Activated naive CD4-positive, alpha-beta T cell treated with anti-CD3 and anti-CD28 coated beads, Interleukin-2, amount 50 U/mL, for 72 hours (primary cell): ENCODE measurements around the gene ADAM12. TPM values are rescaled to one million over a fixed set of nuclear protein-coding genes. Genes with fewer than 3 reads are reported as not detected.

Experiments
- ATAC-seq, 2 donors: fragments of 150-1000 bp; cut with Tn5 transposase; 2 replicates each; pipeline ENCODE4 v1.10.0; 2021; ENCODE audit warnings: mild to moderate bottlenecking in 2 of 2, moderate library complexity in 2 of 2
- DNase-seq, 2 donors: peaks; one replicate each; pipeline ENCODE4 v3.0.0; 2021 to 2022; ENCODE audit warnings: low spot score in 2 of 2
- H3K27ac Mint-ChIP-seq, 2 donors: one replicate each; pipeline ENCODE4 v1.8.0; 2022; ENCODE audit warnings: mild to moderate bottlenecking in 2 of 2, mixed read lengths in 2 of 2
- H3K36me3 Mint-ChIP-seq, 2 donors: one replicate each; pipeline ENCODE4 v1.8.0; 2022; ENCODE audit warnings: mixed read lengths in 2 of 2
- H3K9me3 Mint-ChIP-seq, 2 donors: one replicate each; pipeline ENCODE4 v1.8.0; 2022; ENCODE audit warnings: mixed read lengths in 2 of 2
- total RNA-seq, 2 donors: library from RNA; stranded (reverse); gene quantifications; one replicate each; pipeline ENCODE4 v1.2.3, GENCODE V29; 2022

Gene ADAM12
- total RNA-seq, 2 donors from 2014 or later, result 0.32 to 1.2 TPM

DNA sequence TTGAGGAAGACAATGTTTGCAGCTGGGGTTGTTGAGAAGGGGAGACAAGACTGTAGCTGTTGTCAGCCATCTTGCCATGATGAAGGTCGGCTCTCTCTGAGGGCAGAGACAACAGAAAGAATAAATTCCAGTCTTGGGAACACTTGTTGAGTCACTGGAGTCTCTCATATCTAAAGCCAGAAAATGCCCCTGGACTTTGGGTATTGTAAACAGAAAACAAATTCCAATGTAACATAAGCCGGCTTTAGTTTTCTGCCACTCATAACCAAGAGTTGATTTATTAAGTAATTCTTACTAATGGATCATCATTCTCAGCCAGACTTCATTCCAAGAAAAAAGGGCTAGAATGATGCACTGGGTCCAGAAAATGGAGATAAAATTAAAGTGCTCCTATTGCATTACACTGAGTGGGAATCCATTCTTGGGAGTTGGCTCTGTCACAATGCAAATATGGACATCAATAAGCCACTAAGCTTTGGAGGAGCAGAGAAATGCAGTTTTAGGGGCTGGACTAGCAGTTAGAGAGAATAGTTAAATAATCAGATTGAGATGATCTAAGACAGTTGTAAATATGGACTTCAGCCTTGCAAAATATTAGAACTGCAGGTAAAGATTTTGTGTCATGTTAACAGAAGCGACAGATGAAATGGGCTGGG is 78.9 kb downstream of the ADAM12 start:
- ATAC-seq, result no peak
- H3K27ac Mint-ChIP-seq, result no peak overlapping the region
- peaks cover 5 to 7% of the 10 kb centered on the region in 2 donors for H3K9me3 Mint-ChIP-seq
- DNase-seq, result no peak
- no peaks in the 10 kb centered on the region for H3K36me3 Mint-ChIP-seq

DNA sequence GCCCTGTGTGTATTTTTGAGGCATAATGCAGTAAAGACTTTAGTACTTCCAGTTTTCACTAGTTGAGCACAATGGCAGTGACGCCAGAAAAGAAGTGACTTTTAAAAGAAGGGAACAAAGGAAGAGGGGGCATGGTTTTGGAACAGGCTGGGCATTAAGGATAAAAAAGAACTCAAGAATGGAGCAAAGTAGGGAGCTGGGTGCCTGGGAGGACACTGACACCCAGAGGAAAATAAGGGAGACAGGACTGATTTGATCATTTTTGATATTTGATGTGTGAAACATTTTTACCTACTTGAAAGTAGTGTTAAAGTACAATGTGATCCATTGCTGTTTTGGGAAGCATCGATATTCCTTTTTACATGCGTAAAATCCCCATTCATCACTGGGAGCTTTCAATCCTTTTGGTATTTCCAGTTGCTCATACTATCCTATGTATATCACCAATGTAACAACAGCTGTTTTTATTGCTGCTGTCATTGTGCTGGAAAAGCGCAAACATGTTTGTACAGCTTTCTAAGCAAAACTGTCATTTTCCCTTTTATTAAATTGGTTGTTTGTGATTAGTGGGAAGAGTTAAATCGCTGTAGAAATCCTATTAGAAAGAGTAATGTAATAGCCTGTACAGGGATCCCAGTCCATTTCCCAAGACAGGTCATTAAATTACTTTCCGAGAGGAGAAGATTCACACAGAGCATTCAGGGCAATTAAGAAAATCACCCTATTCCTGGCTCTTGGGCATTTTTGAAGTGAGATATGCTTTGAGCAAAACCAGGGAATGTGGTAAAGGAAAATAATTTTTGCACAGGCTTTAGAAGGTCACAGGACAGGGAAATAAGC is 85.2 kb downstream of the ADAM12 start:
- DNase-seq (no peak), ATAC-seq (no peak)
- no peaks in the 10 kb centered on the region for H3K36me3 Mint-ChIP-seq
- no peak overlapping the region for H3K27ac Mint-ChIP-seq
- H3K9me3 Mint-ChIP-seq, result peaks cover 6 to 8% of the 10 kb centered on the region in 2 donors

DNA sequence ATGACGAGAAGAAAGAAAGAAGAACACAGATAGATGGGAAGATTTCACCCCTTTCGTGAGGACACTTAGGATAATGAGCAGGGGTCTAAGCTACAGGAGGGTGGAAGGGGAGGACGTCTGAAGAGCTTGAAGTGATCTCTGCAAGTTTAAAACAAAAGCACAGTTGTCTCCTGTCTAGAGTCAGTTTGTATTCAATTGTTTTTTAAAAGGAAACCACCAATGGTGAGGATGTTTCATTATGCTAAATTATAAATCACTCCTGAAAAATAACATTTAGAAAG is 85.9 kb downstream of the ADAM12 start:
- no peak for DNase-seq

DNA sequence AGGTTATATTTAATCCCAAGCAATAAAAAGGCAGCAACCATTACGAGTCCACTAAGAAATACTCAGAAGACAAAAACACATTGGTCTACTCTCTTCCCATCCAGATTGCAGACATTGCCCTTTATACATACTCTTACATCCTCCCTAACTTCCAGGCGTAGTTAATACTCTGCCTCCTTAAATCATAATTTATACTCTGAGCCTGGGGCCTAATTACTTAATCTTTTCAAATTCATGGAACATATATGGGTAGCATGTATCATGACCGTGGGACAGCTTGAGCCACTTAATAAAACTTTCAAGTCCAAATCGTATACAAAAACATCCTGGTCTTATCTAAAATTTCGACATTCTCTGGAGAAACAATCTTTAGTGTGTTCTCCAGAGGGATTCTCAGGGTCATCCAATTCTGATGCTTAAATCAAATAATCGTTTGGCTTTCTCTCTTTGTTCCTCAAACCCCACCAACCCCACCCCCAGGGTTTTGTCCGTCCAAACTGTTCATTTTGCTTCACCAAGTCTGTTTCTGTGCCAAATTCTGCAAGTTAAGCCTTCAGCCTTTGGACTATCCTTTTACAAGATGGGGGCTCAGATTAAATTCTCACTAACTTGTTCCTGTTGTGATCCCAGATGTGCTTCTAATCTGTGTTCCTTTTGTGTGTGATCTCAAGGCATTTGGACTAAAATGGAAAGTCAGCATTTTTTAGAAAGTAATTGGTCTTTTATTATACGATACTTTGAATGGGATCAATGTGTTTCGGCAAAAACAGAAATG is 86.4 kb downstream of the ADAM12 start:
- ATAC-seq, result no peak
- no peak overlapping the region for H3K27ac Mint-ChIP-seq
- no peak for DNase-seq
- H3K36me3 Mint-ChIP-seq, result no peaks in the 10 kb centered on the region
- peaks cover 6 to 10% of the 10 kb centered on the region in 2 donors for H3K9me3 Mint-ChIP-seq

More for the DNA sequence above, 85.9 kb downstream of the ADAM12 start:
- H3K27ac Mint-ChIP-seq, result no peak overlapping the region
- H3K9me3 Mint-ChIP-seq, result peaks cover 6 to 10% of the 10 kb centered on the region in 2 donors
- no peaks in the 10 kb centered on the region for H3K36me3 Mint-ChIP-seq
- no peak for ATAC-seq

DNA sequence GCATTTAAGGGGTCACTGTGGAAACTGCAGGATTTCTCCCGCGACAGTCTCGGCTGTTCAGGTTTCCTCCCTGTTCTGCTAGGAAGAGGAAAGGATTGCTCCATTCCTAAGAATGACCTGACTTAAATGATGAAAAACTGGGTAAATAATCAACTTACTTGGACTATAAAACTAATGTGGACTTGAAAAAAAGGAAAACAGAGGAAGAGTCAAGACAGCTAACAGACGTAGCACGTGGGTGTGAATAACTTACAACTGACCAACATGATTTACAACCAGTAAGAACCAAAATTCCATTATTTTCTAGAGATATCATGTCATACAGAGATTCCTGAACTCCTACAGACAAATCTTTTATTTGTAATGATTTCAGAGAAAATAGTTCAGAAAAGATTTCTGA is 93.8 kb downstream of the ADAM12 start:
- Mint-ChIP-seq H3K27ac (no peak overlapping the region), H3K36me3 (no peaks in the 10 kb centered on the region), H3K9me3 (peaks cover 0 to 16% of the 10 kb centered on the region in 2 donors)
- ATAC-seq (no peak), DNase-seq (no peak)

DNA sequence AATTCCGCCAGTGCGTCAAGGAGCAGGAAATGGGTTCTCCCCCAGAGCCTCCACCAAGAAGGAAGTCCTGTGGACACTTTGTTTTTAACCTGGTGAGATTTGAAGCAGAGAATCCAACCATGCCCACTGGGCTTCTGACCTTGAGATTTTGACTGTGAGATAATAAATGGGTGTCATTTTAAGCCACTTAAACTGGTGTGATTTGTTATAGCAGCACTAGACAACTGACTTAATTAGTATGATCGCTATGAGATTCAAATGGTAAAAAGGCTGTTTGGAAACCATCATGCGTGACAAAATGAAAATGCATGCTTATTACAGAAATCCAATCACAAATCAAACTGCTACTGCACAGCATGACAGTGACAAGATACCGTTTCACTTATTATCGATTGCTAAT is 98.0 kb downstream of the ADAM12 start:
- no peak overlapping the region for H3K27ac Mint-ChIP-seq
- no peak for DNase-seq
- no peaks in the 10 kb centered on the region for H3K36me3 Mint-ChIP-seq
- ATAC-seq, result no peak
- H3K9me3 Mint-ChIP-seq, result peaks cover 0 to 11% of the 10 kb centered on the region in 2 donors

DNA sequence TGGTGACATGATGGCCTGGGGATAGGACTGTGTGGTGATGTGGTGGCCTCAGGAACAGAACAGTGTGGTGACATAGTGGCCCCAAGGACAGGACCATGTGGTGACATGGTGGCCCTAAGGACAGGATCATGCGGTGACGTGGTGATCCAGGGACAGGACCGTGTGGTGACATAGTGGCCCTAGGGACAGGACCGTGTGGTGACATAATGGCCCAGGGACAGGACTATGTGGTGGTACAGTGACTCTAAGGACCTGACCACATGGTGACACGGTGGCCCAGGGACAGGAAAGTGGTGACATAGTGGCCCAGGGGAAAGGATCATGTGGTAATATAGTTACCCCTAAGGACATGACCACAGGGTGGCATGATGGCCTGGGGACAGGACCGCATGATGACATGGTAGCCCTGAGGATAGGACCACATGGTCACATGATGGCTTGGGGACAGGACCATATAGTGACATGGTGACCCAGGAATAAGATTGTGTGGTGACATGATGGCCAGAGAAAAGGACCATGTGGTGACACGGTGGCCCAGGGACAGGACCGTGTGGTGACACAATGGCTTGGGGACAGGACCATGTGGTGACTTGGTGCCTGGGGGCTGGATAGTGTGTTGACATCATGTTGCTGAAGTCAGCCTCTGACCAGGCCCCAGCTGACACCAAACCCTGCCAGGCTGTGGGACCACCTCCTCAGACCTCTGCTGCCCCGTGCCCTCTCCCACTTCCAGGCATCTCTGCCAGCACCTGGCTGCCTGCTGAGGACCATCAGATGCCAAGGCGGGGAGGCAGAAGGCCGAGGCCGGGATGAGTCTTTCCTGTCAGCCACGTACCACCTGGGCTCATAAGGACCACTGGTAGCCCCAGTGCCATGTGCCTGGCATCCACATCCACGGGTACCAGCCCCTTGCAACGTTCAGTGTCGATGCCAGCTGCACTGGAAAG is 99.5 kb downstream of the ADAM12 start:
- peaks cover 0 to 10% of the 10 kb centered on the region in 2 donors for H3K9me3 Mint-ChIP-seq
- H3K27ac Mint-ChIP-seq, result no peak overlapping the region
- no peaks in the 10 kb centered on the region for H3K36me3 Mint-ChIP-seq
- peak in 1 of 2 donors; percentile 79 for ATAC-seq
- DNase-seq, result no peak

DNA sequence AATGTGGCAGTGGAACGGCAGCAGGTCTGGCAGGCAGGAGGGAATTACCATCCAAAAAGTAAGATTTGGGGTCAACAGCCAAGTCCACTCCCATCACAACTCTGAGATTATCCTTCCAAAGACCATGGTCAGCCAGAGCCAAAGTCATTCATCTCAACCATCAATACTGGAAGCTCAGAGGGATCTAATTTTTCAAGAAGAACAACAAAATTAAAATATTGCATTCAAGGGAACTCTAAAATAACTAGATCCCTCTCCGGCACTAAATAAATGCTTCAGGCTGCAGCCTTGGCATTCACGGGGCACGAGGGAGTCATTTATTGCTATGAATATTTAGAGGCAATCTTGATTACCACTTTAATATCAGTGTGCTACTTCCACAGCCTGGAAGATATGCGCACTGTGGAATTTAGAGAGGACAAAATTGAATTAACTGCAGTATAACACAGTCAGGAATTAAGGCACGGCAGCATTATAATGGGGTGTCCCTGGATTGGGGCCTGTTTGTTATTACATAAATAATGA is 102.0 kb downstream of the ADAM12 start:
- ATAC-seq, result no peak
- no peaks in the 10 kb centered on the region for H3K9me3 Mint-ChIP-seq
- H3K36me3 Mint-ChIP-seq, result no peaks in the 10 kb centered on the region

DNA sequence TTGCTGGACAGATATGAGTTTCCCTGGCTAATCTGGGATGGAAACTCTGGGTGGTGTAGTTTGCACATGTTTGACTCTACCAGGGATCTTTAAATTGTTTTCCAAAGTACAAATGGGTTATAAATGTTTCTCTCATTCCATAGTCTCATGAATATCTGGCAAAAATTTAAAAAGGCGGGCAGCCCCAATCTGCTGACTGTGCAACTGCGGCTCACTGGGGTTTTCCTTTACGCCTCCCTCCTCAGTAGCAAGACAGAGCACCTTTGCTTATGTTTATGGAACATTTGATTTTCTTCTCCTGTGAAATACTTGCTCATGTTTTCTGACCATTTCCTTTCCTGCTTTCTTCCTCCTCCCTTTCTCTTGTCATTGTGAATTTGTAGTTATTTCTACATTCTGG is 105.0 kb downstream of the ADAM12 start:
- ATAC-seq, result no peak
- Mint-ChIP-seq H3K36me3 (no peaks in the 10 kb centered on the region), H3K9me3 (no peaks in the 10 kb centered on the region)

More for the DNA sequence above, 102.0 kb downstream of the ADAM12 start:
- H3K27ac Mint-ChIP-seq, result no peak overlapping the region
- no peak for DNase-seq

DNA sequence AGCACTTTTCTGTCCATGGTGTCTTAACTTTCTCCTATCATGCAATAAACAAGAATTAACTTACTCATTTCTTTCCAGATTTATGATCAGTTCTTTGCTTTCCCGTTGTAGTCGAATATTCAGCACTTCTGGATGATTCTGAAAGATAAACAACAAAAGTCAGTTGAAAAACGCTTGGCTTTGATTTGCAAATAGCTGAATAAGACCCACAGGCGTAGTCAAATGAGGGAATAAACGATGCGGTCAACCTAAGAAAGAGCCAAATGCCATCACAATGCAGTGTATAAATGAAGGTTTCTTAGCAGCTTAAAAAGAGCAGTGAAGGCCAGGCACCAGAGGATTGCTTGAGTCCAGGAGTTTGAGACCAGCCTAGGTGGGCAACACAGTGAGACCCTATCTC is 109.4 kb downstream of the ADAM12 start:
- no peak overlapping the region for H3K27ac Mint-ChIP-seq
- H3K36me3 Mint-ChIP-seq, result no peaks in the 10 kb centered on the region
- no peaks in the 10 kb centered on the region for H3K9me3 Mint-ChIP-seq
- DNase-seq, result no peak
- ATAC-seq, result no peak

More for the DNA sequence above, 105.0 kb downstream of the ADAM12 start:
- no peak for DNase-seq
- H3K27ac Mint-ChIP-seq, result no peak overlapping the region

DNA sequence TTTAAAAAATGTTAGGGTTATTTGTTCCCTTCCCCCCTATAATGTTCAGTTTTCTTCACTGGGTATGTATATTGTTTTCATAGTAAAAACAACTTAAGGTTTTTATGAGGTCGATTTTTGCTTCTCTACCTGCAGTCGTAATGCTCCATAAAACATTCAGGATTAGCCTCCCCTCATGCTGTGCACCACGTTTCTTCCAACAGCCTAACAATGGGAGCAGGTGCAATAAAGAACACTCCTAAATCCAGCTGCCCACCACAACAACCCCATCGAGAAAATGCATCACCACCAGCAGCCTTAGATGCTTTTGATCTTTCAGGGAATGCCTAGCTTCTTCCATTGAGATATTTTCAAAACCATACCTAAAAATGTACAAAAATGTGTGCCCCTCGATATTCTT is 111.1 kb downstream of the ADAM12 start:
- DNase-seq (no peak), ATAC-seq (no peak)
- Mint-ChIP-seq H3K36me3 (no peaks in the 10 kb centered on the region), H3K27ac (no peak overlapping the region), H3K9me3 (peaks cover 0 to 4% of the 10 kb centered on the region in 2 donors)

DNA sequence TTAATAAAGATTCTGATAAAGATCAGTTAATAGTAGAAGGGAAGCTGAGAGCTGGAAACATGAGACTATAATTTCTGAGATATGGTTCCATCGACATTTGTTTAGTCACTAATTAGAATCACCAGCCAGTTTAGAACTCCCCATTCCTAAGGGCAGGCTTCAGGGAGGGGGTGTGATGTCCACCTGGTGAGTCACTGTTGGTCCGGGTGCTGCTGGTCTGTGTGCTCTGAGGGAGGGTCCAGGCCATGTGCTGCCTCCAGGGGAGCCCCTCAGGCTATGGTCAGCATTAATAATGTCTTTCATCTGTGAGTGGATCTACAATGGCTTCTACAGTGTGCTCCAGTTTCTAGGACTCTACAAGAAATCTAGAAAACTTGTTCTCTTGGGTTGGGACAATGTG is 115.8 kb downstream of the ADAM12 start:
- H3K27ac Mint-ChIP-seq, result no peak overlapping the region
- DNase-seq (no peak), ATAC-seq (no peak)
- no peaks in the 10 kb centered on the region for H3K36me3 Mint-ChIP-seq
- H3K9me3 Mint-ChIP-seq, result peaks cover 5 to 11% of the 10 kb centered on the region in 2 donors

DNA sequence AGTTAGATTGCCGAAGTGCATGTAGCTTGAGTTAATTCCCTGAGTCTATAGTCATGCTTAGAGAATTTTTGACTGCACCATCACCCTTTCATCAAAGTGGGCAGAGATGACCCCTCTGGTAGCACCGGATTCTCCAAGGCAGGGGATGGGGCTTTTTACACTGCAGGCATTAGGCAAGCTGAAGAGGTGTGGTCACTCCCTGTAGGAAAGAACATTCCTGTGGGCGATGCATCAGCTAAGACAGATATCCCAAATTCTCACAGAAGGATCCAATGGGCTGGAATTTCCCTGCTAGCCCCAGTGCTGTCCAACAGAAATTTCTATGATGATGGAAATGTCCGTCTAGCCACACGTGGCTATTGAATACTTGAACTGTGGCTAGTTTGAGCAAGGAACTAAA is 118.2 kb downstream of the ADAM12 start:
- no peak for ATAC-seq
- Mint-ChIP-seq H3K9me3 (peaks cover 10 to 11% of the 10 kb centered on the region in 2 donors), H3K27ac (no peak overlapping the region), H3K36me3 (peaks cover 0 to 6% of the 10 kb centered on the region in 2 donors)
- DNase-seq, result no peak

DNA sequence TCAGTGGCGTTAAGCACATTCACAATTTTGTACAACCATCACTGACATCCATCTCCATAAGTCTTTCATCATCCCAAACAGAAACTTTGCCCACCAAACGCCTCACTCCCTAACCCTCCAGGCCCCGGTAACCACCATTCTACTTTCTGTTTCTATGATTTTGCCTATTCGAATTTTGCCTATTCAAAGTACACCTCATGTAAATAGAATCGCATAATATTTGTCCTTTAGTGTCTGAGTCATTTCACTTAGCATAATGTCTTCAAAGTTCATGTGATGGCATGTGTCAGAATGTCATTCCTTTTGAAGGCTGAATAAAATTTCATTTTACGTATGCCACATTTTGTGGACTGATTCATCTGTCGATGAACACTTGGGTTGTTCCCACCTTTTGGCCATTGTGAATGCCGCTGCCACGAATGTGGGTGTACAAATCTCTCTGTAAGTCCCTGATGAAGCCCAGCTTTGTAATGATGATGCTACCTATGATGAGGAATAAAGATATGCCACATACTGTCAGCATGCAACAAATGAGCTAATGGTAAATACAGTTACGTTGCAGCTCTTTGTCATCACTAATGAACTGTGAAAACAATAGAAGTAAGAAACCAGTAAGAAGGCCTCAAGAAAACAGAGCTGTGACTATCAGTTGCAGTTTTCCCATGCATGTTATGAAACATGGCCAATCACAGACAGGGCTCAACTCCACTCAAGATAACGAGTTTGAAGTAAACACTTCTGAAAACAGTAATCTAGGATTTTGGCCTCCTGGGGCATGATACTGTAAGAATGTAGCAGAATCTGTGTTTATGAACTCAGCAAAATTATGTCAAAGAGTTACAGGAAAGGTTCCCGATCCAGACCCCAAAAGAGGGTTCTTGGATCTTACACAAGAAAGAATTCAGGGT is 120.0 kb downstream of the ADAM12 start:
- Mint-ChIP-seq H3K9me3 (peaks cover 10 to 11% of the 10 kb centered on the region in 2 donors), H3K36me3 (peaks cover 0 to 6% of the 10 kb centered on the region in 2 donors), H3K27ac (no peak overlapping the region)
- ATAC-seq, result no peak
- DNase-seq, result no peak
